HepG2 (cell line): Measurements from ENCODE around the gene ZNF275. TPM values are rescaled to one million over a fixed set of nuclear protein-coding genes. Genes with fewer than 3 reads are reported as not detected.

Experiments used
- ATAC-seq: fragments of 200-7000 bp; cut with Tn5 transposase; 3 replicates; pipeline ENCODE4 v1.9.1; 2020; ENCODE audit warnings: mild to moderate bottlenecking, moderate library complexity
- BruUV-seq: library from RNA; stranded (reverse); fragments of 400-500 nt; replicated peaks from 2 replicates; lab custom pipeline; 2021; lab: Mats Ljungman, UMichigan
- CTCF ChIA-PET: fragments of 300-600 bp; formaldehyde crosslinking; extraction: SDS; loops from one replicate; lab custom pipeline; 2021; ENCODE audit warnings: low total read pairs, inconsistent platforms, low intra/inter-chr PET ratio; lab: Yijun Ruan, JAX
- POLR2A ChIA-PET: fragments of 350-600 bp; sonication (Branson Sonifier 250); formaldehyde crosslinking; loops from one replicate; lab custom pipeline; 2020; ENCODE audit warnings: antibody characterized with exemption, inconsistent platforms; lab: Yijun Ruan, JAX
- DNase-seq: peaks from one replicate; pipeline ENCODE4 v3.0.0-alpha.2; 2015; ENCODE audit warnings: low spot score
- FAIRE-seq: peaks from 3 replicates; lab custom pipeline; 2011; peaks lifted over from hg19 to GRCh38; lab: Jason Lieb, UNC
- H2AFZ ChIP-seq: one replicate; pipeline ENCODE4 v1.6.1; 2011; ENCODE audit warnings: low read length, inconsistent platforms
- H3K27ac ChIP-seq: fragments of 300-600 bp; 3 replicates; pipeline ENCODE4 v1.8.0; 2011; ENCODE audit warnings: mixed run types, mild to moderate bottlenecking, mixed read lengths, low read length, inconsistent platforms; ENCODE audit not compliant: insufficient read depth; ENCODE audit errors: extremely low read length
- H3K27me3 ChIP-seq, 2 experiments: fragments of 200-600 bp in 1 of 2; 2 replicates in 1 of 2; 3 replicates in 1 of 2; pipeline versions ENCODE4 v1.6.0 to v1.8.0; 2011; ENCODE audit warnings: low read length in 2 of 2, mild to moderate bottlenecking in 2 of 2, moderate library complexity in 2 of 2, inconsistent platforms in 1 of 2; ENCODE audit not compliant: insufficient read depth in 2 of 2, control insufficient read depth in 1 of 2
- H3K36me3 ChIP-seq, 2 experiments: fragments of 200-600 bp in 1 of 2; replicated peaks in 1 of 2; 2 replicates in 1 of 2; 3 replicates in 1 of 2; pipeline versions ENCODE4 v1.5.1 to v1.8.0; 2011; ENCODE audit warnings: low read length in 2 of 2, inconsistent platforms in 1 of 2; ENCODE audit not compliant: insufficient read depth in 2 of 2, control insufficient read depth in 1 of 2
- H3K4me1 ChIP-seq: 2 replicates; pipeline ENCODE4 v1.5.1; 2012; ENCODE audit warnings: low read length, inconsistent platforms; ENCODE audit not compliant: insufficient read depth
- H3K4me2 ChIP-seq: 2 replicates; pipeline ENCODE4 v1.6.0; 2011; ENCODE audit warnings: low read depth, low read length, inconsistent platforms
- H3K4me3 ChIP-seq, 3 experiments: fragments of 200-600 bp in 1 of 3; sonication (generic), shearing (Covaris generic) in 1 of 3; replicated peaks in 1 of 3; 2 replicates each; pipeline ENCODE4 v1.5.1; 2011 to 2016; ENCODE audit warnings: low read length in 3 of 3, inconsistent platforms in 2 of 3, low read depth in 2 of 3, mild to moderate bottlenecking in 2 of 3, control low read depth in 1 of 3, mixed read lengths in 1 of 3; ENCODE audit not compliant: insufficient read depth in 1 of 3
- H3K79me2 ChIP-seq: one replicate; pipeline ENCODE4 v1.6.1; 2011; ENCODE audit warnings: low read length, inconsistent platforms; ENCODE audit not compliant: insufficient read depth
- H3K9ac ChIP-seq: 2 replicates; pipeline ENCODE4 v1.6.0; 2011; ENCODE audit warnings: mild to moderate bottlenecking, low read depth, low read length, inconsistent platforms; ENCODE audit not compliant: insufficient read depth
- H3K9me3 ChIP-seq: 2 replicates; pipeline ENCODE4 v1.5.1; 2012; ENCODE audit warnings: mild to moderate bottlenecking, low read length
- H4K20me1 ChIP-seq: 2 replicates; pipeline ENCODE4 v1.6.0; 2011; ENCODE audit warnings: inconsistent platforms, mild to moderate bottlenecking, low read length, moderate library complexity; ENCODE audit not compliant: insufficient read depth
- CC2D1A ChIP-seq: sonication (generic); formaldehyde crosslinking; IDR thresholded peaks from 2 replicates; pipeline ENCODE4 v1.8.1; 2023; ENCODE audit warnings: mild to moderate bottlenecking, missing genetic modification reagents
- GABPB1 ChIP-seq: IDR thresholded peaks from 2 replicates; pipeline ENCODE4 v1.6.1; 2016; ENCODE audit warnings: mild to moderate bottlenecking, missing genetic modification reagents, moderate library complexity, missing compliant biosample characterization
- HMG20A ChIP-seq: IDR thresholded peaks from 2 replicates; pipeline ENCODE4 v1.6.1; 2016; ENCODE audit warnings: borderline replicate concordance
- KLF11 ChIP-seq: IDR thresholded peaks from 2 replicates; pipeline ENCODE4 v1.6.1; 2016; ENCODE audit warnings: missing compliant biosample characterization
- KMT2A ChIP-seq: sonication (generic); formaldehyde crosslinking; IDR thresholded peaks from 2 replicates; pipeline ENCODE4 v1.4.0; 2020; ENCODE audit warnings: missing genetic modification reagents
- MED8 ChIP-seq: sonication (generic); formaldehyde crosslinking; IDR thresholded peaks from 2 replicates; pipeline ENCODE4 v1.8.1; 2023; ENCODE audit warnings: mild to moderate bottlenecking, missing genetic modification reagents; ENCODE audit not compliant: insufficient replicate concordance
- SNAPC2 ChIP-seq: sonication (generic); formaldehyde crosslinking; IDR thresholded peaks from 2 replicates; pipeline ENCODE4 v1.8.1; 2022; ENCODE audit warnings: mild to moderate bottlenecking, missing genetic modification reagents
- ZNF430 ChIP-seq: sonication (generic); formaldehyde crosslinking; IDR thresholded peaks from 2 replicates; pipeline ENCODE4 v1.9.0; 2021; ENCODE audit warnings: mild to moderate bottlenecking, missing genetic modification reagents
- WGBS: methylation state at CpG from one replicate; pipeline ENCODE4 v1.1.6; 2017; ENCODE audit warnings: low lambda C conversion rate; 5-methylcytosine and 5-hydroxymethylcytosine counted together
- in situ Hi-C: cut with HindIII; loops from 2 replicates; pipeline ENCODE4 v1.10.0; 2017; ENCODE audit warnings: low pct_unique_long_range_greater_than_20kb; ENCODE audit not compliant: extremely low pct_ligation_motif_present
- intact Hi-C: fragments of 100-400 bp; cut with micrococcal nuclease; formaldehyde crosslinking; loops from one replicate; pipeline ENCODE4 v1.10.0; 2022; ENCODE audit not compliant: unreplicated experiment
- polyA plus RNA-seq, 8 experiments: library from polyadenylated mRNA; depleted of rRNA in 3 of 8; stranded (reverse) in 7 of 8; unstranded in 1 of 8; fragments of >200 nt; fragmentation: Illumina TruSeq in 4 of 8; extraction: Trizol in 4 of 8; gene quantifications; 2 replicates each; pipeline versions ENCODE4 v1.2.1 to v1.2.3, GENCODE V29; 2011 to 2016; ENCODE audit warnings: low read depth in 4 of 8, missing spikeins in 1 of 8, mixed read lengths in 1 of 8; ENCODE audit not compliant: insufficient read depth in 1 of 8
- total RNA-seq, 5 experiments: library from RNA; depleted of rRNA; stranded (reverse); fragments of >200 nt; fragmentation: Illumina TruSeq; extraction: Trizol; gene quantifications; 2 replicates each; pipeline ENCODE4 v1.2.3, GENCODE V29; 2016; ENCODE audit warnings: low read depth in 1 of 5
- TF ChIP-seq, protein P1 (sequence below): sonication (generic); formaldehyde crosslinking; IDR thresholded peaks from 2 replicates; pipeline ENCODE4 v1.9.0; 2021; ENCODE audit warnings: missing genetic modification reagents, mild to moderate bottlenecking, borderline replicate concordance
- TF ChIP-seq, protein P2 (sequence below): sonication (generic); formaldehyde crosslinking; IDR thresholded peaks from 2 replicates; pipeline ENCODE4 v1.5.0; 2020; ENCODE audit warnings: missing genetic modification reagents
- TF ChIP-seq, protein P3 (sequence below): sonication (generic); formaldehyde crosslinking; IDR thresholded peaks from 2 replicates; pipeline ENCODE4 v1.8.0; 2022; ENCODE audit warnings: missing genetic modification reagents, mild to moderate bottlenecking, inconsistent platforms, borderline replicate concordance

ZNF275 gene
- total and polyA plus RNA-seq, 2 of the 13 experiments (the other 11 are each of a cell fraction or from before 2014, with no cell fraction given), result 6.4 to 11.8 TPM

DNA sequence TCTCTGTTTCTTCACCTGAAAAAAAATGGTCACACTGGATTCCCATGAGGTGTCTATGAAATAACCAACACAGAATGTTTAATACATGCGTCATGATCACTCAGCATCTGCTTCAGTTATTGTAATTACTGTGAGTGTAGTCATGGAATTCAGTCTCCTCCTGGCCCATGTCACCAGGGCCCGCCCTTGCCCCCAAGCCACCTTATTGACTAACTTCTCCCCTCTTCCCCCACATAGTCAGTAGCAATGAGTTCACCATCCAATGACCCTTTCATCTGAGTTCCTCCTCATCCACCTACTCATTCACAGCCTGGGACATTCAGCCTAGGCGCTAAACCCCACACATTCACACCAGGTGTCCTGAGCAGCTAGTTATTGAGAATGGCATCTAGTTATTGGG lies 28.0 kb upstream of the ZNF275 start:
- Histone ChIP-seq H3K4me3 (no peak overlapping the region), H4K20me1 (no peaks in the 10 kb centered on the region), H3K27ac (no peak overlapping the region), H3K9me3 (no peaks in the 10 kb centered on the region), H2AFZ (no peak overlapping the region), H3K4me1 (no peaks in the 10 kb centered on the region), H3K79me2 (no peaks in the 10 kb centered on the region), H3K9ac (no peak overlapping the region), H3K27me3 (no peaks in the 10 kb centered on the region; a peak in 1 of 5 replicates), H3K4me2 (no peak overlapping the region), H3K36me3 (no peaks in the 10 kb centered on the region)
- ATAC-seq (no peak), DNase-seq (no peak), FAIRE-seq (no peak)
- in situ Hi-C loops (no loop called here), intact Hi-C loops (no loop called here)
- ChIA-PET CTCF (no interaction called here), POLR2A (no interaction called here)
- BruUV-seq, result no TSS peak
- TF ChIP-seq CC2D1A (CRISPR knock-in tag) (no peak), KLF11 (CRISPR knock-in tag) (no peak), SNAPC2 (CRISPR knock-in tag) (no peak), HMG20A (CRISPR knock-in tag) (no peak), MED8 (CRISPR knock-in tag) (no peak), GABPB1 (CRISPR knock-in tag) (no peak), KMT2A (CRISPR knock-in tag) (no peak), ZNF430 (CRISPR knock-in tag) (no peak)
- TF ChIP-seq, protein P1, sequence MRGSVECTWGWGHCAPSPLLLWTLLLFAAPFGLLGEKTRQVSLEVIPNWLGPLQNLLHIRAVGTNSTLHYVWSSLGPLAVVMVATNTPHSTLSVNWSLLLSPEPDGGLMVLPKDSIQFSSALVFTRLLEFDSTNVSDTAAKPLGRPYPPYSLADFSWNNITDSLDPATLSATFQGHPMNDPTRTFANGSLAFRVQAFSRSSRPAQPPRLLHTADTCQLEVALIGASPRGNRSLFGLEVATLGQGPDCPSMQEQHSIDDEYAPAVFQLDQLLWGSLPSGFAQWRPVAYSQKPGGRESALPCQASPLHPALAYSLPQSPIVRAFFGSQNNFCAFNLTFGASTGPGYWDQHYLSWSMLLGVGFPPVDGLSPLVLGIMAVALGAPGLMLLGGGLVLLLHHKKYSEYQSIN (CRISPR knock-in tag), result no peak
- TF ChIP-seq, protein P2, sequence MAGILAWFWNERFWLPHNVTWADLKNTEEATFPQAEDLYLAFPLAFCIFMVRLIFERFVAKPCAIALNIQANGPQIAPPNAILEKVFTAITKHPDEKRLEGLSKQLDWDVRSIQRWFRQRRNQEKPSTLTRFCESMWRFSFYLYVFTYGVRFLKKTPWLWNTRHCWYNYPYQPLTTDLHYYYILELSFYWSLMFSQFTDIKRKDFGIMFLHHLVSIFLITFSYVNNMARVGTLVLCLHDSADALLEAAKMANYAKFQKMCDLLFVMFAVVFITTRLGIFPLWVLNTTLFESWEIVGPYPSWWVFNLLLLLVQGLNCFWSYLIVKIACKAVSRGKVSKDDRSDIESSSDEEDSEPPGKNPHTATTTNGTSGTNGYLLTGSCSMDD (CRISPR knock-in tag), result no peak
- TF ChIP-seq, protein P3, sequence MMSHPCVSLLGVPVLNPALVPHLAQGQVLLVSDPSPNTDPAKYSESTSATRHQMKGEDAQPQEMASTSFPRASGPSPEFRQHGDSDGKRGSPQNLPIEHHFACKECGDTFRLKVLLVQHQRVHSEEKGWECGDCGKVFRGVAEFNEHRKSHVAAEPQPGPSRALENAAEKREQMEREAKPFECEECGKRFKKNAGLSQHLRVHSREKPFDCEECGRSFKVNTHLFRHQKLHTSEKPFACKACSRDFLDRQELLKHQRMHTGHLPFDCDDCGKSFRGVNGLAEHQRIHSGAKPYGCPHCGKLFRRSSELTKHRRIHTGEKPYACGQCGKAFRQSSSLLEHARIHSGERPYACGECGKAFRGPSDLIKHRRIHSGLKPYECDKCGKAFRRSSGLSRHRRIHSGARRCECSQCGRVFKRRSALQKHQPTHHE (CRISPR knock-in tag), result no peak
- WGBS, result 0% methylated on average over 2 of the region's 3 CpGs
